Osteoblast (primary cell): ENCODE results near the gene SPOCD1. TPM values are rescaled to one million over a fixed set of nuclear protein-coding genes. Genes with fewer than 3 reads are reported as not detected.
A peak's percentile ranks its signal among the peaks of the same experiment; 100 is the strongest.

Source experiments
- DNase-seq: peaks from one replicate; pipeline ENCODE4 v3.0.0; 2011; ENCODE audit warnings: low spot score, mixed read lengths; ENCODE audit not compliant: insufficient read length; ENCODE audit errors: missing footprints
- H2AFZ ChIP-seq: 2 replicates; pipeline ENCODE4 v1.6.0; 2011; ENCODE audit warnings: mild to moderate bottlenecking, low read length
- H3K27ac ChIP-seq: 2 replicates; pipeline ENCODE4 v1.5.1; 2011; ENCODE audit warnings: mild to moderate bottlenecking, low read depth, low read length, moderate library complexity
- H3K27me3 ChIP-seq: 2 replicates; pipeline ENCODE4 v1.6.0; 2012; ENCODE audit warnings: mild to moderate bottlenecking, control low read depth, inconsistent platforms, low read length, moderate library complexity; ENCODE audit not compliant: insufficient read depth
- H3K36me3 ChIP-seq: 2 replicates; pipeline ENCODE4 v1.5.1; 2011; ENCODE audit warnings: mild to moderate bottlenecking, low read length, control low read depth, moderate library complexity; ENCODE audit not compliant: insufficient read depth
- H3K4me1 ChIP-seq: 2 replicates; pipeline ENCODE4 v1.5.1; 2011; ENCODE audit warnings: mild to moderate bottlenecking, low read length, control low read depth, moderate library complexity; ENCODE audit not compliant: insufficient read depth
- H3K4me2 ChIP-seq: 2 replicates; pipeline ENCODE4 v1.6.0; 2011; ENCODE audit warnings: mild to moderate bottlenecking, low read length; ENCODE audit not compliant: insufficient read depth
- H3K4me3 ChIP-seq: fragments of 200-600 bp; sonication (generic); 3 replicates; pipeline ENCODE4 v1.5.1; 2012; ENCODE audit warnings: mild to moderate bottlenecking, low read length, inconsistent platforms; ENCODE audit not compliant: insufficient read depth
- H3K79me2 ChIP-seq: 2 replicates; pipeline ENCODE4 v1.6.0; 2012; ENCODE audit warnings: mild to moderate bottlenecking, low read length, control low read depth, inconsistent platforms; ENCODE audit not compliant: insufficient read depth
- H3K9me3 ChIP-seq: 2 replicates; pipeline ENCODE4 v1.5.1; 2011; ENCODE audit warnings: low read depth, low read length, control low read depth
- H4K20me1 ChIP-seq: 2 replicates; pipeline ENCODE4 v1.6.0; 2012; ENCODE audit warnings: mild to moderate bottlenecking, low read length, control low read depth; ENCODE audit not compliant: insufficient read depth
- total RNA-seq: library from RNA; depleted of rRNA; stranded (reverse); fragments of >200 nt; gene quantifications from 2 replicates; pipeline ENCODE4 v1.2.3, GENCODE V29; 2012
- TF ChIP-seq, protein P1 (sequence below): IDR thresholded peaks from 2 replicates; pipeline ENCODE4 v1.5.1; 2011; ENCODE audit warnings: mild to moderate bottlenecking, low read depth, low read length, moderate library complexity; ENCODE audit errors: extremely low read depth

The SPOCD1 gene
- total RNA-seq, 1 donor, result 58.6 TPM

DNA sequence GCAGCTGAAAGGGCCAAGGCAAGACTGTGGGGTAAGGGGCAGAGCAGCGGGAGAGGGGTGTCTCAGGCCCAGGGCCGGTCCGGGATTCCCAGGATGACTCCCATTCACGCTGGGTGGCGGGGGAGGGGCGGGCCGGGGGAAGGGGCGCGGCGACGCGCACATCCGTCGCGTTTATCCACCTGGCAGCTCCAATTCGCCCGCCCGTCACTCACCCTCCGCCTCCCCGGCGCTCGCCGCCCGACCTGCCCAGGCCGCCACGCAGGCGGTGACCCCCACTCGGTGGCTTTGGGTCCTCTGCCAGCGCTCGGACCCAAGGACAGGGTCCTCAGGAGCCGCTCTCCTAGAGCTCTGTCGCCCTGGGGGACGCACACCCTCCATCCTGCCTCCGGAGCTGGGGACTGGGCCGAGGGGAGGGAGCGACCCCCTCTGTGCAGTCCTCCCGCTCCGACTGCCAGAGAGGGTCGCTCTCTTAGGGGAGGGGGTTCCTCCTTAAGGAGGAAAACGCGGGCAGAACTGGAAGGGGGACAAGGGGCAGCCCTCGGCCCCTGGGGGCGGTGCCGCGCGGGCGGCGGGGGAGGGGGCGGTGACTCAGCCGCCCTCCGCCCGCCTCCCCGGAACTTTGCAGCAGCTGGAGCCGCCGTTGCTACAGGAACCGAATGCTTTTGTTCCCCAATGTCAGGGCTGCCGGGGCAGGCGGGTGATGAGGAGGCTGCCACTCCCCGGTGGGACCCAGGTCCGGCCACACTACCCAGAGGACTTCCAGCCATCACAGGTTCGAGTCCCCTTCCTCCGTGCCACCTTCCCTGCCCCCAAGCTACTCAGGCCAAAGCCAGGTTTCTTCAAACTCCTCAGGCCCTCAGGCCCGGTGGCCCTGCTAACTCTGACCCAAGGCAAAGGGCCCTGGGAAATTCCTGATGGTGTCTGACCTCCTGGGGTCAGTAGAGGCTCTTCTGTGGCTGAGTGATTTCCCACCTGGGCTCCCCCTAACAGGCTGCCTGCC, 55.1 kb downstream of the SPOCD1 start:
- Histone ChIP-seq H3K9me3 (no peaks in the 10 kb centered on the region), H3K79me2 (peaks cover 2% of the 10 kb centered on the region), H3K4me1 (peaks cover 36% of the 10 kb centered on the region), H3K4me2 (peak overlapping the region; percentile 92), H2AFZ (peak overlapping the region; percentile 85), H3K36me3 (no peaks in the 10 kb centered on the region), H3K27me3 (no peaks in the 10 kb centered on the region), H4K20me1 (peaks cover 10% of the 10 kb centered on the region), H3K27ac (peak overlapping the region; percentile 19), H3K4me3 (peak overlapping the region; percentile 74)
- DNase-seq, result peak; percentile 99
- TF ChIP-seq, protein P1, sequence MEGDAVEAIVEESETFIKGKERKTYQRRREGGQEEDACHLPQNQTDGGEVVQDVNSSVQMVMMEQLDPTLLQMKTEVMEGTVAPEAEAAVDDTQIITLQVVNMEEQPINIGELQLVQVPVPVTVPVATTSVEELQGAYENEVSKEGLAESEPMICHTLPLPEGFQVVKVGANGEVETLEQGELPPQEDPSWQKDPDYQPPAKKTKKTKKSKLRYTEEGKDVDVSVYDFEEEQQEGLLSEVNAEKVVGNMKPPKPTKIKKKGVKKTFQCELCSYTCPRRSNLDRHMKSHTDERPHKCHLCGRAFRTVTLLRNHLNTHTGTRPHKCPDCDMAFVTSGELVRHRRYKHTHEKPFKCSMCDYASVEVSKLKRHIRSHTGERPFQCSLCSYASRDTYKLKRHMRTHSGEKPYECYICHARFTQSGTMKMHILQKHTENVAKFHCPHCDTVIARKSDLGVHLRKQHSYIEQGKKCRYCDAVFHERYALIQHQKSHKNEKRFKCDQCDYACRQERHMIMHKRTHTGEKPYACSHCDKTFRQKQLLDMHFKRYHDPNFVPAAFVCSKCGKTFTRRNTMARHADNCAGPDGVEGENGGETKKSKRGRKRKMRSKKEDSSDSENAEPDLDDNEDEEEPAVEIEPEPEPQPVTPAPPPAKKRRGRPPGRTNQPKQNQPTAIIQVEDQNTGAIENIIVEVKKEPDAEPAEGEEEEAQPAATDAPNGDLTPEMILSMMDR, result no peak

DNA sequence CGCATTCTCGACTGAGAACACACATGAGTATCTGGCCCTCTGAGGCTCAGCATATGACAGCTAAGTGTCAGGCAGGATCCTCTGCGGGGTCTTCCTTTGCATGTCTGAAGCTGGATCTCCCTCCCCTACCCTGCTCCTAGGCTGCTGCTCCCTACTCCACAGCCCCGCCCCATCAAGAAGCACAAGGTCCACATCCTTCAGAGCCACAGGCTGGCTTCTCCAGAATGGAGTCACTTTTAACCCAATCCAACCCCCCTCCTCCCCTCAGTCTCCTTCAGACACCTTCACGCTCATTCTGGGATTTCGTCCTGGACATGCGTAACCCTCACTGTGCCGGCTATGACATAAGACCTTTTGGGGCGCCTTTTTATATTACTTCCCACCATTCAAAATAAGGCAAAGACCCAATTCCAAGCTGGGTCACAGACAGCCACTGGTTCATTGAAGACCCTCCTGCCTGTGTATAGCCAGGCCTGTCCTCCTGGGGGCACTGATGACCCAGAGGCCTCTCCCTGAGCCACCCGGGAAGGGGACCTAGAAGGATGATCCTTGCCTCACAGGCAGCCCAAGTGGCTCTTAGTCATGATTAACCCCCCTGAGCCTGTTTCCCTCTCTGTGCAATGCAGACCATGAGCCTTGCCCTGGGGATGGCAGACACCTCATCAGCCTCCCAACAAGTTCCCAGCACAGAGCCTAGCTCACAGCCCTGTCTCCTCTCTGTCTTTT, 56.4 kb downstream of the SPOCD1 start:
- Histone ChIP-seq H3K36me3 (no peaks in the 10 kb centered on the region), H3K27ac (no peak overlapping the region), H3K4me3 (no peak overlapping the region), H3K79me2 (peaks cover 2% of the 10 kb centered on the region), H3K9me3 (no peaks in the 10 kb centered on the region), H4K20me1 (peaks cover 14% of the 10 kb centered on the region), H3K4me2 (peak overlapping the region; percentile 92), H3K27me3 (no peaks in the 10 kb centered on the region), H3K4me1 (peaks cover 32% of the 10 kb centered on the region), H2AFZ (no peak overlapping the region)
- TF ChIP-seq, protein P1, result no peak
- no peak for DNase-seq

DNA sequence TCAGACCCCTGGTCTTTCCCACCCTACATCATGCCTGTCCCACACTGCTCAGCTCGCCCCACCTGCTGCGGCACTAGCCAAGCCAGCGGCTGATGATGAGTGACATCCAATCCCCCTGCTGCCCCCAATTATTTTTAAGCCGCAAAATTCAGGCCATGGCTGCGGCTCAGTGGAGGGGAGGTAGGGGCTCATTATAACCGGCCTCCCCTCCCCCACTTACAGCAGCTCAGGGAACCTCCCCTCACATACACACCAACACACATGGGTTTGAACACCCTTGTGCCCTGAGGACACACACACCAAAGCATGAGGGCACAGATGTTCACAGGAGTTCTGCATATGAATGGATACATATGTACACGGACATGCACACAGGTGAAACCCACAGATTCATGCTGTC, 57.0 kb downstream of the SPOCD1 start:
- Histone ChIP-seq H2AFZ (no peak overlapping the region), H3K4me2 (no peak overlapping the region), H4K20me1 (peaks cover 14% of the 10 kb centered on the region), H3K27ac (no peak overlapping the region), H3K9me3 (no peaks in the 10 kb centered on the region), H3K4me1 (peaks cover 34% of the 10 kb centered on the region), H3K79me2 (peaks cover 2% of the 10 kb centered on the region), H3K36me3 (no peaks in the 10 kb centered on the region), H3K4me3 (no peak overlapping the region), H3K27me3 (no peaks in the 10 kb centered on the region)
- no peak for DNase-seq
- TF ChIP-seq, protein P1, result no peak

DNA sequence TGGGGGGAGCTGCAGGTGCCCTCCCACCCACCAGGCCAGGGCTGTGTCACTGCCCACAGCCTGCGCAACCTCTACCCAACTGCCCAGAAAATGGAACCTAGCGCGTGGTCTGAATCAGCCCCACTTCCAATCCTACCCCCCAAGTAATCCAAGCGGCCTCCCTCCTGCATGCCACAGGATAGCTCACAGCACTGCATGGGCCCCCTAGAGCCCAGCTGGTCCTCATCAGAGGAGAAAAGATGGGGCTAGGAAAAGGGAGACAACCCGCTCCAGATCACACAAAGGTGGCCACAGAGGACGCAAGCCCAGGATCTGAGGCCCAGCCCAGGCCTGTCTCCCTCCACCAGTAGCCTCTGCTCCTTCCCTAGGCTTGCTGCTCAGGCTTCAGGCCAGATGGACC, 57.8 kb downstream of the SPOCD1 start:
- no peak for DNase-seq
- Histone ChIP-seq H3K9me3 (no peaks in the 10 kb centered on the region), H3K27me3 (no peaks in the 10 kb centered on the region), H3K36me3 (no peaks in the 10 kb centered on the region), H2AFZ (no peak overlapping the region), H3K4me3 (no peak overlapping the region), H3K79me2 (peaks cover 2% of the 10 kb centered on the region), H3K27ac (no peak overlapping the region), H4K20me1 (peaks cover 14% of the 10 kb centered on the region), H3K4me2 (no peak overlapping the region), H3K4me1 (peaks cover 32% of the 10 kb centered on the region)
- TF ChIP-seq, protein P1, result no peak
